Muscle layer of colon (tissue), 2 donors: ENCODE data around the gene FOXJ3.

Experiments
- H3K27ac ChIP-seq: one replicate; pipeline ENCODE4 v1.7.0; 2013; ENCODE audit warnings: low read depth, mild to moderate bottlenecking, low read length, moderate library complexity
- H3K27me3 ChIP-seq, 2 donors: one replicate each; pipeline ENCODE4 v1.7.0; 2013; ENCODE audit warnings: low read length in 2 of 2, mild to moderate bottlenecking in 2 of 2; ENCODE audit not compliant: insufficient read depth in 2 of 2, control insufficient read depth in 1 of 2
- H3K36me3 ChIP-seq: one replicate; pipeline ENCODE4 v1.7.0; 2013; ENCODE audit warnings: mild to moderate bottlenecking, low read length; ENCODE audit not compliant: insufficient read depth
- H3K4me1 ChIP-seq: one replicate; pipeline ENCODE4 v1.7.0; 2013; ENCODE audit warnings: mild to moderate bottlenecking, low read length; ENCODE audit not compliant: insufficient read depth
- H3K4me3 ChIP-seq, 2 donors: one replicate each; pipeline ENCODE4 v1.7.0; 2013; ENCODE audit warnings: low read length in 2 of 2, low read depth in 1 of 2, mild to moderate bottlenecking in 1 of 2, moderate library complexity in 1 of 2
- H3K9ac ChIP-seq: one replicate; pipeline ENCODE4 v1.7.0; 2013; ENCODE audit warnings: low read length
- H3K9me3 ChIP-seq: one replicate; pipeline ENCODE4 v1.7.0; 2013; ENCODE audit warnings: mild to moderate bottlenecking, low read length
- donor health status: abdominal sarcoma.
- donor health status: Adenocarcinoma of cecum.

The FOXJ3 gene

DNA sequence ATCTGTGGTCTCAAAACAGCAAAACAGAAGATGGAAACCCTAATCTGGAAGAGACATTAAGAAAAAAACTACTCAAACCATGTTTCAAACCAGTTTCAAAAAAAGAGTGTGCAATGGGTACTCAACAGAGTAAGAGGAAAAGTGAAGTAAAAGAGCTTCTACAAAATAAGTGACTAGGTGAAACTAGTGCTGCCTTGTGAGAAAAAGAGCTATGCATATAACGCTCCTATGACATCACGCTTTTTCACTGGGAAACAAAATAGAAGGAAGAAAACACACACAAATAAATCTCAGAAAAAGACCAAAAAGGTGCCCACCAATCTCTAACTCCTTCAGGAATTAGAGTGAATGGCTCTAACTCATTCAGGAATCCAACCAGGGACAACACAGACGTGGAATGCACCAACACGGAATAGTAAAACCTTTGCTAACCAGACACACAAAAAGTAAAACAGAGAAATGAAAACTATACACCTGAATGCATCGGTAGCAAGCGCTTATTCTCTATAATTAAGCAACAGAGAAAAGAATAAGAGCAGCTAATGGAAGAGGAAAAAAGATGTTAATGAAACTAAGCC is 1.3 kb downstream of the FOXJ3 start:
- H3K4me1 ChIP-seq, result peaks cover 21% of the 10 kb centered on the region
- no peaks in the 10 kb centered on the region for H3K27me3 ChIP-seq
- H3K9me3 ChIP-seq, result no peaks in the 10 kb centered on the region
- H3K9ac ChIP-seq, result peak overlapping the region; percentile 23
- H3K36me3 ChIP-seq, result no peaks in the 10 kb centered on the region
- peak overlapping the region; percentile 85 for H3K27ac ChIP-seq
- H3K4me3 ChIP-seq, result peak overlapping the region; percentile 89 to 98

DNA sequence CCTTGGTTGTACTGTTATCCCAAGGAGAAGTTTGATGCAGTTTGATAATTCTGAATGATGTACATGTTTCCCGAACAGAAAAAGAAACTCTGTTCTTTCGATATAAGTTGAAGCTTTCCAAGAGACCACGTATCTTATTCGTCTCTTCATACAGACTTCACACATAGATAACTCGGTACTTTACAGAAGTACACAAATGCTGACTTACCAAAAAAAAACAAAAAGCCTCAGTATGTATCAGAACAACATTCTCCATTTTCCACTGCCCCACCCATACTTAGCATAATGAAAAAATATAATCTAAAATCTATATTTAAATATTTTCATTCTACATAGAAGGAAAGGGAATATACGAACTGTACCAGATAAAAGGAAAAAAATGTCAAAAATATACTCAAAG is 2.2 kb downstream of the FOXJ3 start:
- no peak overlapping the region for H3K4me3 ChIP-seq
- H3K4me1 ChIP-seq, result peaks cover 24% of the 10 kb centered on the region
- H3K9ac ChIP-seq, result no peak overlapping the region
- H3K27me3 ChIP-seq, result no peaks in the 10 kb centered on the region
- no peaks in the 10 kb centered on the region for H3K9me3 ChIP-seq
- no peaks in the 10 kb centered on the region for H3K36me3 ChIP-seq
- no peak overlapping the region for H3K27ac ChIP-seq

DNA sequence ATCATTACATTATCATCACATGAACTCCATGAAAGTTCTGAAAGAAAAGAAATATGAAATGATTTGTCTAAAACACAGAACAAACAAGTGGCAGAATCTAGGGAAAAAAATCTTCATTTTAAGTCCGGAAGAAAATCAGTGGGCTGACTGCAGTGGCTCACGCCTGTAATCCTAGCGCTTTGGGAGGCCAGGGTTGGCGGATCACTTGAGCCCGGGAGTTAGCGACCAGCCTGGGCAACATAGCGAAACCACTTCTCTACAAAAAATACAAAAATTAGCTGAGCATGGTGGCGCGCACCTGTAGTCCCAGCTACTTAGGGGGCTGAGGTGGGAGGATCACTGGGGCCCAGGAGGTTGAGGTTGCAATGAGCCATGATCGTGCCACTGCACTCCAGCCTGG is 4.8 kb downstream of the FOXJ3 start:
- H3K9me3 ChIP-seq, result no peaks in the 10 kb centered on the region
- H3K36me3 ChIP-seq, result no peaks in the 10 kb centered on the region
- no peak overlapping the region for H3K27ac ChIP-seq
- H3K4me1 ChIP-seq, result peaks cover 22% of the 10 kb centered on the region
- H3K4me3 ChIP-seq, result no peak overlapping the region
- H3K9ac ChIP-seq, result no peak overlapping the region
- H3K27me3 ChIP-seq, result no peaks in the 10 kb centered on the region

DNA sequence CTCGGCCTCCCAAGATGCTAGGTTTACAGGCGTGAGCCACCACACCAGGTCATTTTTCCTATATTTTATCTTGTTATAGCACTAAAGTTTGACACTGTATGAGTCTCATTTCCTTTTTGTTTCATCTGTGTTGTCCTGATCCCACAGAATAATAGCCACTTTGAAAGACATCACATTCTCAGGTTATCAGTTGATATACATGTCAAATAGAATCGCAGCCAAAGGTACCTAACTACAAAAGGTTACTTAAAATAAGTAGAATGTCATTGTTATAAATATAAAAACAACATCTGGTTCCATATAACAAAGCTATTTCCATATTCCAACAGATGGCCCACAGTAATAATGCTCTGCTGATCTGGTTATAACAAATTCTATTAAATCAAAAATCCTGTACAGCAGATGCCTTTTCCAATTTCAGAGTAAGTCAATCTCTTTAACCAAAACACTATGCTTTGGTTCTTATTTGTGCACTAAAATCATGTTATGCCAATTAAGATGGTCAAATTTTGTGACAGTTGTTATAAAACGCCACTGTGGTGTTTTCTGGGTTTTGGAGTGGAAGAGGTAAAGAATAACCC is 6.0 kb downstream of the FOXJ3 start:
- Histone ChIP-seq H3K36me3 (no peaks in the 10 kb centered on the region), H3K4me1 (peaks cover 21% of the 10 kb centered on the region), H3K27ac (no peak overlapping the region), H3K9me3 (no peaks in the 10 kb centered on the region), H3K9ac (no peak overlapping the region), H3K27me3 (no peaks in the 10 kb centered on the region), H3K4me3 (no peak overlapping the region)

DNA sequence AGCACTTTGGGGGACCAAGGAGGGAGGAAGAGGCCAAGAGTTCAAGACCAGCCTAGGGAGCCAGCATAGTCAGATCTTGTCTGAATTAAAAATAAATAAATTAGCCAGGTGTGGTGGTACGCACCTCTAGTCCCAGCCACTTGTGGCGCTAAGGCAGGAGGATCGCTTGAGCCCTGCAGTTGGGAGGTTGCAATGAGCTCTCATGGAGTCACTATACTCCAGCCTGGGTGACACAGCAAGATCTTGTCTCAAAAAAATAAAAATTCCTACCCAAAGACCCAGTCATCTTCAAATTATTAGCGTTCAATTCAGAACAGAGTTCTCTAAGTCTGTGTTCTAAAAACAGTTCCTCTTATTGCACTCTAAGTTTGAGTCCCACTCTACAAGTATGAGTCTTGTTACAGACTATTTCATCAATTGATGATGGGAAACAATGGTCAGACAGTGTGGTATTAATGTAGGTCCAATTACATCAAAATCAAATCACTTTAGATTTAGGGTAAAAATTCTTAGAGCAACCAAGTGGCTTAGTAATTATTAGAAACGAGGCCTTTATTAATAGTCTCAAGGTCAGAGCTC is 6.9 kb downstream of the FOXJ3 start:
- H3K9ac ChIP-seq, result no peak overlapping the region
- no peaks in the 10 kb centered on the region for H3K9me3 ChIP-seq
- no peak overlapping the region for H3K27ac ChIP-seq
- H3K36me3 ChIP-seq, result no peaks in the 10 kb centered on the region
- H3K27me3 ChIP-seq, result no peaks in the 10 kb centered on the region
- H3K4me3 ChIP-seq, result no peak overlapping the region
- peaks cover 19% of the 10 kb centered on the region for H3K4me1 ChIP-seq

DNA sequence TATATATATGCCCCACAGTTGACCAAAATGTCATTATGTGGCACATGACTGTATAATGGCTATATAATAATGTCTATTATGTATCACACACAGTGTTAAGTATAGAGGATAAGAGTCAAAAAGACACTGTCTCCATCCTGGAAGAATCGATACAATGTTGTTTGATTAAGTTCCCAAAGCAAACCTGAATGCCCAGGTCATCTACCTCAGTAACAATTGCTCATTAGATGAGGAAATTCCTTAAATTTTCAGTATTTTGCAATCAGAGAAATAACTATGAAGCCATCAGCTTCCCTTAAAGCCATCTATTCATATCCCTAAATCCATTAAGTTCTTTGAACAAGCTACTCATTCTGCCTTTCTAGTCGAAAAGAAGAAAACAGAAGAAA is 10.0 kb downstream of the FOXJ3 start:
- no peaks in the 10 kb centered on the region for H3K9me3 ChIP-seq
- peaks cover 40% of the 10 kb centered on the region for H3K4me1 ChIP-seq
- H3K4me3 ChIP-seq, result no peak overlapping the region
- no peak overlapping the region for H3K9ac ChIP-seq
- H3K27me3 ChIP-seq, result no peaks in the 10 kb centered on the region
- H3K27ac ChIP-seq, result no peak overlapping the region
- no peaks in the 10 kb centered on the region for H3K36me3 ChIP-seq

DNA sequence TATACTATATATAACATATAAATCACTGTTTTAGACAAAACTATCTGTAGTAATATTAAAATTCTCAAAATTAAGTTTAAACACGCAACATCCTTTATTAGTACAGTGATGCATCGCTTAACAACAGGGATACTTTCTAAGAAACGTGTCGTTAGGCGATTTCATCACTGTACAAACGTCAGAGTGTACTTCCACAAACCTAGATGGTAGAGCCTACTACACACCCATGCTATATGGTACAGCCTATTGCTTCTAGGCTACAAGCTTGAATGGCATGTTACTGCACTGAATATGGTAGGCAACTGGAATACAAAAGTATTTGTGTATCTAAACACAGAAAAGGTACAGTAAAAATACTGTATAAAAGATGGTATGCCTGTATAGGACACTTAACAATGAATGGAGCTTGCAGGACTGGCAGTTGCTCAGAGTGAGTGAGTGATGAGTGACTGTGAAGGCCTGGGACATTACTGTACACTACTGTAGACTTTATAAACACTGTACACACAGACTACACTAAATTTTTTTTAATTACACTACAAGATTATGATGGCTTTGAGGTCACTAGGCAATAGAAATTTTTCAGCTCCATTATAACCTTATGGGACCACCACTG is 10.5 kb downstream of the FOXJ3 start:
- Histone ChIP-seq H3K27me3 (no peaks in the 10 kb centered on the region), H3K36me3 (no peaks in the 10 kb centered on the region), H3K27ac (no peak overlapping the region), H3K4me1 (peaks cover 45% of the 10 kb centered on the region), H3K9ac (no peak overlapping the region), H3K4me3 (no peak overlapping the region), H3K9me3 (no peaks in the 10 kb centered on the region)

DNA sequence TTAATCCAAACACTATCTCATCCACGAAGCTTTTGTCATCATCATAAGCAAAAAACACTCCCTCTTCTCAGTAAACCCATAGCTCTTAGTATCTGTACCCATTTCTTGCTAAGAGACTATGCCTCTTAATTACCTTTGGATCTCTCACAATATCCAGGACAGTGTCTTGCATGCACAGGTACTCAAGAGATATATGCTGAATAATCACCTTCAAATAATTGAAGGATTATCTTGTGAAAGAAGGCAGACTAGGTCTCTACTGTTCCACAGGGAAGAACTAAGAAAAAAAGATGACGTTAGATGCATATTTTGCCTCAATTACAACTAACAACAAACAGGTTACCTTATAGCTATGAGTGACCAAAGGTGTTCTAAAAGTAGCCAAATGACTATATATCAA is 11.5 kb downstream of the FOXJ3 start:
- no peak overlapping the region for H3K9ac ChIP-seq
- H3K4me3 ChIP-seq, result no peak overlapping the region
- no peaks in the 10 kb centered on the region for H3K27me3 ChIP-seq
- H3K27ac ChIP-seq, result no peak overlapping the region
- no peaks in the 10 kb centered on the region for H3K9me3 ChIP-seq
- H3K4me1 ChIP-seq, result peaks cover 54% of the 10 kb centered on the region
- no peaks in the 10 kb centered on the region for H3K36me3 ChIP-seq

DNA sequence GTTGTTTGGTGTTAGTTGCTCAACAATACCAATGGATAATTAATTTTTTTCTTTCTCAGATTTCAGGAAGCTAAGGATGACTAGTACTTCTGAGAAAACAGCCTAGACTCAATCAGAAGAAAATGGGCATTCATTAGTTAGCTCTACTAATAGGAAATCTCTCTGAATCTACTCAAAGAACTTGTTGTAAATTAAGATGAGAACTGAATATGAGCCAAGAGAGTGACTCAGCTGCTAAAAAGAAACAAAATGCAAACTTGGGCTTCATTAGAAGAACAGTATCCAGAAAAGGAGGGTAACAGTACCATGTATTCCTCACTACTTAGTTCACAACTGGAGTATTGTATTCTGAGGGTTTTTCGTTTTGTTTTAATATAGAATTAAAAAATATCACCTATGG is 12.5 kb downstream of the FOXJ3 start:
- Histone ChIP-seq H3K27me3 (no peaks in the 10 kb centered on the region), H3K9me3 (no peaks in the 10 kb centered on the region), H3K4me1 (peaks cover 51% of the 10 kb centered on the region), H3K27ac (no peak overlapping the region), H3K36me3 (no peaks in the 10 kb centered on the region), H3K4me3 (no peak overlapping the region), H3K9ac (no peak overlapping the region)

DNA sequence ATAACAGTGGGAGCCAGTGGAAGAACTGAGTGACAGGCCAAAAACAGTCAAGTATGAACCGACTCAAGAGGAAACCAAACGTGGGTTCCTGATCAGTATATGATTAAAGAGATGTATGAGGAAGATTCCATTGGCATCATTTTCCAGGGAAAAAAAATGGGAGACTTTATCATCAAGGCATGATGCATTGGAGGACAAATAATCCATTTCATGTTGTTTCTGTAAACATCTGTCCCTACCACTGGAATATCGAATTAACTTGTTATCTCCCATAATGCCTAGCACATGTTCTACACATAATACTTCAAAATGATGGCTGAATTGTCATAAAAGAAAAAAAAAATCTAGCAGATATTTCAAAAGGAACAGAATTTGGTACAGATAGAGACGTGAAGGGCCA is 13.3 kb downstream of the FOXJ3 start:
- H3K4me1 ChIP-seq, result peaks cover 51% of the 10 kb centered on the region

DNA sequence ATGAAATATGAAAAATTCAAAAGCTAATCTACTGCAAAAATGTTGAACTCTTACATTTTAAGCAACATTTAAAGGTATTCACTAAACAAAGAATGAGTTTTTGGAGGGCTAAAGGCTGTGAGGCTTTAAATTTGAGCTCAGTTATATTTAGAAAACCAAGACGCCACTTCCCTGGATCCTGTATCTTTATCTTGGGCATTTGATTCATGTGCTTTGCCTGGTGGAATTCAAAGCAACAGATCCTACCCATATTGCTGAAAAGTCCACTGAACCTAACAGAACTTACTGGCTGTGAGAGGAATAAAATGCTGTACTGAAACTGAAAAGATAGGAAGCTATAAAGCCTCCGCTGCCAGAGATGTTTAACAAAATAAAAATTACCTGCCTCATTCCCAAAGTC is 14.3 kb downstream of the FOXJ3 start:
- H3K4me3 ChIP-seq, result no peak overlapping the region
- no peak overlapping the region for H3K27ac ChIP-seq
- H3K9ac ChIP-seq, result no peak overlapping the region
- peaks cover 51% of the 10 kb centered on the region for H3K4me1 ChIP-seq
- H3K36me3 ChIP-seq, result no peaks in the 10 kb centered on the region
- no peaks in the 10 kb centered on the region for H3K9me3 ChIP-seq
- H3K27me3 ChIP-seq, result no peaks in the 10 kb centered on the region

More for the DNA sequence above, 13.3 kb downstream of the FOXJ3 start:
- H3K27me3 ChIP-seq, result no peaks in the 10 kb centered on the region
- no peaks in the 10 kb centered on the region for H3K9me3 ChIP-seq
- no peak overlapping the region for H3K4me3 ChIP-seq
- H3K27ac ChIP-seq, result no peak overlapping the region
- no peaks in the 10 kb centered on the region for H3K36me3 ChIP-seq
- no peak overlapping the region for H3K9ac ChIP-seq
